Measurements from ENCODE around the gene IHH.

The IHH gene

DNA sequence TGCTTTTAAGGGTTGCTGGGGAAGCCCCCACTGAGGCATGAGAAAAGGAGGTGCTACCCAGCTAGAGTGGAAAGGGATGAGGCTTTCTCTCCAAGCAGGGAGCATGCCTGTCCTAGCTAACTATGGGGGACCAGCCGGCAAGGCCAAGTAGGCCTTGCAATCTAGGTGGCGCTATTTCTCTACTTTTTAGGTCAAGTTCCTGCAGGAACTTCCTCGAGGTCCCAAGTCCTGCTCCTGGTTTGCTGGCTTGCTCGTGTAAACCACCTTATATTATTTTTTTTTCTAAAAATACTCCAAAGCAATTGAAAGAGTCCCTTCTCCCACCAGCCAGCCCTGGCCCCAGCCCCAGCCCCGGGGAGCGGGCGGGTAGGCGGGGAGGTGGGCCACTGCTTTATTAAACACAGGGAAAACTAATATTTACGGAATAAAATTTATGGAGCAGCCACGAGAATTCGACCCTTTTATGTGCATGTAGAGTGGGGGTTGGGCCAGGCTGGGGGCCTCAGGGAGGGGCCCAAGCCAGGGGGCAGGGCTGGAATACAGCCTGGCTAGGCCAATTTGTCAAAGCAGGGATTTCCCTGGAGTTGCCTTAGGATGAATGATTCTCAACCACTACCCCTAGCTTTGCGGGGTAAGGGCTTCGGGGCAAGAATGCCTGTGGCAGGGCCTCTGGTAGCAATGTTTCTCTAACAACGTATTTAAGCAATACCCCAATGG lies 12.8 kb upstream of the IHH start:
- DNase-seq, result peak; percentile 7

DNA sequence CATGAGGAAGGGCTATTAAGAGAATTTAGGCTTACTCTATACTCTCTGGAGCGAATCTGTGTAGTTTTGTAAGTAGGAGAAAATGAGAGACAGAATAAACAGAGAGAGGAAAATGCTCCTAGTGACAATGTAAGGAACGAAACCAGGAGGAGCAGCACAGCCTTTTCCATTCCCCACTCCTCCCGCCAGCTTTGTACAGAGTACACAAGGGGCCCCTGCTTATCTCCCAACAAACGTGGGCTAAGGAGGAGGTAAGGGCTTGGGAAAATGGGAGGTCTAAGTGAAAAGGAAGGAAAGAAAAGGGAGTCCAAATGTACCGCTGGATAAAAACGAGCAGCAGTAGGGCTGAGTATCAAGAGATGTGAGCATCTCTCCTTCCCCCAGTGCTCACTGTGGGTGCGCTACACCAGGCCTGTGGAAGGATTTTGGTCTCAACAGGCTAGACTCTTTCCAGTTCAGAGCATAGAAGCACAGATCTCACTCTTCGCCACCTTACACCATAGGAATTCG lies 12.1 kb upstream of the IHH start:
- DNase-seq, result no peak

DNA sequence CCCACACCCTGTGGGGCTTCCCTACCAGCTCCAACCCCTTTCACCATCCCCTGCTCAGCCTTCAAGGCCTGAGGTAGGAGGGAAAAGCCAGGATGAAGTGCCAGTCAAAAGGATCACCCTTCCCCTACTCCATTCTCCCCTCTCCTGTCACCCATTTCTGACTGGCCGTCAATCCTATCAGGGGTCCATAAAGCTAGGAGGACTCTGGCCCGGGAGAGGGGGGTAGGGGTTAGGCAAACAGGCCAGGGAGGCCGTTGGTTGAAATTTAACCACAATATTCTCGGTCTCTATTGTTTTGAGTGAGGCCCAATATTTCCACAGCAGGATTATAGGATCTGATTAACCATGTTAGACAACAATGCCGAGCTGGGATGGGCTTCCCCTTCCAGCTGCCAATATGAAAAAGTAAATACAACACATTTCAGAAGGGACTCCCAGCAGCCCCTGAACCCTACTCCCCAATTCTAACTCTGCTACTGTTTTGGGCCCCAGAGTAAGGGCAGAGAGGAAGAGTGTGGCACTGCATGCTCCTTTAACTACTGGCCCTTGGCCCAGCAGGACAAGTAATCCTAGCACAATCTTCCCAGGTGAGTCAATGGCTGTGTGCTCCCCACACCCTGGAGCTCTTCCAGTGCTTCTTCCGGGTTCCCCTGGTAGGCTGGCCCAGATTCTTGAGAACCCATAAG lies 10.6 kb upstream of the IHH start:
- no peak for DNase-seq

DNA sequence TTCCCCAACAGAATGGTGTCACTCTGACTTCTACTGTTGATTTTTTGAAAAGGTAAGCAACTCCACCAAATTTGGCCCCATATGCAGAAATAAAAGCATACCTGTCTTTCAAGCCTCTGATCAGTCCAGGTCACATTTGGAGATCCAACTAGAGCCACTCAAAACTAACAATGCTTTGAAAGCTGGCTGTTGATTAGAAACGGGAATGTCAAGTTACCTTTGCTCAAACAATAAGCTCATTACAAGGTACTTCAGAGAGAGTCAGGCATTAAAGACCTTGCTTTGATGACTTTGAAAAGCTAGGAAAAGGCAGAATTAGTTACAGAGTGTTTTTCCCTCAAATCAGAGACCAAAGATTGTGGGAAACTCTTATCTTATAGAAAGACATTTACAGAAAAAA lies 4.8 kb upstream of the IHH start:
- peak; percentile 6 for DNase-seq

DNA sequence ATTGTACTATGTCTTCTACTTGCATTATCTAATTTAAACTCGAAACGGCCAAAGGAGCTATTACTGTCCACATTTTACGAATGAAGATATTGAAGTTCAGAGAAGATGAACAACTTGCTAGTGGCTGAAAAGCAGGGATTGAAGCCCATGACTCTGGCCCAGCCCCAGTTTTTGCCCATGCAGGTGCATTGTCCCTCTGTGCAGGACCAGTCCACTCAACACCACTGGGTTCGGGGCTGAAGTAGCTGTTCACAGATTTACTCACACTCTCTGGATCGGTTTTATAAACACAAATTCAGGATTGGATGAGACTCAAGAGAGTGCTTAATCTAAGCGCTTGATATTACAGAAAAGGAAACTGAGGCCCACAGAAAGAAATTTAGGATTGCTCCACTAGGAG lies 1.4 kb upstream of the IHH start:
- no peak for DNase-seq

DNA sequence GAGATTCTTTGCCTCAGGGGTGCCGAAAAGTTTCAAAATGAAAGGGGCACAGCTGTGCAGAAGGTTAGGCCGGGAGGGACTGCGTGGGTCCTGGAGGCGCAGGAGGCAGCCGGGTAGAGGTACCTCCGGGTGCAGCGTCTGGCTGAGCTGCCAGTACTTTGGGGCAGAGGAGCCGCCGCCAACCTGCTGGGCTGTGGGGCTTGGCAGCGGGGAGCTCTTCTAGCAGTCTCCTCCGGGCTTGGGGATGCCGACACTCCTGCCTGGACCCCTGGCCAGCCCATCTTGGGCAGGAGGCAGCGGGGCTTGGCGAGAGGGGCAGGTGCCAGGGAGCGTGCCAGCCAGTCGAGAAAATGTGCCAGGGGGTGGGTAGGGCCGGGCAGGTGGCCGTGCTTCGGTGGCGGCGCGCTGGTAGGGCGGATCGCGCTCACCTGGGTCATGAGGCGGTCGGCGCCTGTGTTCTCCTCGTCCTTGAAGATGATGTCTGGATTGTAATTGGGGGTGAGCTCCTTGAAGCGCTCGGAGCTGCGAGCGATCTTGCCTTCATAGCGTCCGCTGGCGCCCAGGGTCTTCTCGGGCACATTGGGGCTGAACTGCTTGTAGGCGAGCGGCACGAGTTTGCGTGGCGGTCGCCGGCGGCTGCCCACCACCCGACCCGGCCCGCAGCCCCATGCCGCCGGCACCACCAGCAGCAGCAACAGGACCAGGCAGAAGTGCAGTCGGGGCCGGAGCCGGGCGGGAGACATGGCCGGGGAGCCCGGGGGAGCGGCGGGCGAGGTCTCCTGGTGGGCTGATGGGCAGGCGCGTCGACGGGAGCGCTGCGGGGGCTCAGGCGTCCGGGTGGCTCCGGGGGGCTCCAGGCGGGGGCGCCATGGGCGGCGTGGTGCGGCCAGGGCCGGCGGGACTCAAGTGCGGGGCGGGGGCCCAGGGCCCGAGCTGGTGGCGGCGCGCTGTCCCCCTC lies 717 bp downstream of the IHH start:
- DNase-seq, result peak; percentile 27

DNA sequence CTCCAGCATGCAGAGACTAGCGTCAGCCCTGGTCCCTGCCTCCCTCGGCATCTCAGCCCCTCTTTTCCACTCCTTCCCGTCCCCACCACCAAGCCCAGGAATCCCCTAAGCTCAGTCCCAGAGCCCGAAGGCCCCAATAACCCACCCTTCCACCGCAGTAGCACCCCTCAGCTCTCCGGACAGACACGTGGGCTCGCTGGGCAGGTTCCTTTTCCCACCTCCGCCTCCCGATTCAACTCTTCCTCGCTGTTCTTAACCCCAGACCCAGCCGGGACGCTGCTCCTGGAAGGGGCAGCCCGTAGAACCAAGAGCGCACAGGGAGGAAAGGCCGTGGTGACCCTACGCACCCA lies 1.4 kb downstream of the IHH start:
- no peak for DNase-seq

DNA sequence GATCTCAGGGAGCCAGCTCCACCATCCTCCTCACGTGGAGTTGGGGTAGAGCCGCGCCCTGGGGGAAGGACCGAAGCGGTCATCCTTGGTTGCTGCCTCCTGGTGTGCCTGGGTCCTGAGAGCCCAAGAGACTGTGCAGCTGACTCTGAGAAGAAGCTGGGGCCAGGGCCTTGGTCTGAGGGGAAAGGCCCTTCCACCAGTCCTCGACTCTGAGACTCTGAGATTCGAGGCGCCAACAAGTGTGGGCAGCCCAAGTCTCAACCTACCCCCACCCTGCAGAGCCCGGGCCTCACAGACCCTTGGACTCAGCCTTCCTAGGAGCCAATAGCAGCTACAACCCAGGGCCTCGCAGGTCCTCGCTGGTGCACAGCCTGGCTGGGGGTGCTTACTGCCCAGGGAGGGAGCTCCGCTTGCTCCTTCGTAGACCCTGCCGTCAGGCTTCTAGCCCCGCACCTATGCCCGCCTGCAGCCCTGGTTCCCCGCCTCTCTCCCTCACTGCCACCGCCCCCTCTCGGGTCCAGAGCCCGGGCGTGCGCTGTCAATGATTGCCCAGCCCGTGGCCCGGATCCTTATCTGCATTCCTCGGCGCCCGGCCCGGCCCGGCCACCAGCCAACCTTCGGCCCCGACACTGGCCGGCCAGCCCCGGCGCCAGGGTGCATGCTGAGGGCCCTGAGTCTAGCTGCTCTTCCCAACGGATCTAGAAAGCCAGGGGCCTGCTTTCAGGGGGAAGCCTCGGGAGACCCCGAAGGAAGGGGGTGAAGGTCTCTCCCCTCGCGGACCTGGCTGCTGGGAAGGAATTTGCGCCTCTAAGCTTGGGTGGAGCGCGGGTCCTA lies 2.0 kb downstream of the IHH start:
- DNase-seq, result no peak

DNA sequence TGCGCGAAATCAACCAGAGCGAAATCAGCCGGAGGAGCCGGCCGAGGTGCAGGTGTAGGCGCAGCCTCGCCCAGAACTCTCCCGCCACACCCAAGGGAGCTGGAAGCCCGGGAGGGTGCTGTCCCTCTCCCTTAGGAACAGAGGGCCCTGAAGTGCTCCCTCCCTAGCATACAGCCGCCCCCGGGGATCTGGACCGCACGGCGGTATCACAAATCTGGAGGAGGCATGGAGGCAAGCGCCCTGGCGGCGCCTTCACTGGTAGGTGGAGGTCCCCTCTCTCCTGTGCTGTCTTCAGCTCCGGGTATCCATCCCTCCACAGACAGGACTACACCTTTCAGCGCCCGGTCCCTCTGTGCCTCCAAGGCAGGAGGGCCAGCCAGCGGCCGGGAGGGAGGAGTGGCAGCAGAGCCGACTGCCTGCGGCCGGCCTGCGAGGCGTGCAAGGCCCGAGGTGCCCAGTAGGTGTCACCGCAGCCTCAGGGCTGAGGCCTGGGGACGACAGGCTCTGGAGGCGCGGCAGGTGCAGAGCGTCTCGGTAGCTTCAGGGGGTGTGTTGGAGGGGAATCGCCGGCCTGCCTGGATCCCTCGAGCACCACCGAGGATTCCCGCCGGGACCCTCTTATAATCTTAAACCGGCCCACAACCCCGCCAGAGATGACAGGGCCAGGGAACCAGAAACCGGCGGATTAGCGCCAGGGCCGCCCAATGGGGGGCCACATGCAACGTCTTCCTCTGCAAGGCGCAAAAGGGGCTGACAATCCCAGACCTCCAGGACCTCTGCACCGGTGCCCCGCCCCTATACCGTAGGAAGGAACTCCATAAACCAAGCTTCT lies 2.8 kb downstream of the IHH start:
- DNase-seq, result peak; percentile 73

DNA sequence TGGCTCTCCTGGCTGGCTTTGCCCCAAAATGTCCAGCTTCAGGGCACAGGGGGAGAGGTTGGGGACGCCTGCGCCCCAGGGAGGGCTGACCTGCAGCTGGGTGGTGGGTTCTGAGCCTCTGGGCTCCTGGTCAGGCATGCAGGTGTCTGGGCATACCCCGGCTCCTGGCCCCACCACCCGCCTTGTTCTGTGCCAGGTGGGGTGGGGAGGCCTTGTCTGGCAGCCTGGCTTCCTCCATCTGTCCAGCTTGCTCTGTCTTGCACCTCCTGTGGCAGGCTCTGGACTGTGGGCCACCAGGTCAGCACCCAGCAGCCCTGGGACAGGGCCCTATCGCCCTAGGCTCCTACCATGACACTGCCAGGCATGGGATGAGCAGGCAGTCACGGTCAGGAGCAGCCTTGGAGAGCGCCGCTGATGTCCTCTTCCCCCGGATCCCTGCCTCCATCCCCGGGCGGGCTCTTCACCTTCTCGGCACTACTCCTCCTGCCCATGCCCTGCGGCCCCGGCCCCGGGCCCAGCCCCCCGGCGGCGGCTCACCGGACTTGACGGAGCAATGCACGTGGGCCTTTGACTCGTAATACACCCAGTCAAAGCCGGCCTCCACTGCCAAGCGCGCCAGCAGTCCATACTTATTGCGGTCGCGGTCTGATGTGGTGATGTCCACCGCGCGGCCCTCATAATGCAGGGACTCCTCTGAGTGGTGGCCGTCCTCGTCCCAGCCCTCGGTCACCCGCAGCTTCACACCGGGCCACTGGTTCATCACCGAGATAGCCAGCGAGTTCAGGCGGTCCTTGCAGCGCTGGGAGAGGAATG lies 3.6 kb downstream of the IHH start:
- DNase-seq, result peak; percentile 31

DNA sequence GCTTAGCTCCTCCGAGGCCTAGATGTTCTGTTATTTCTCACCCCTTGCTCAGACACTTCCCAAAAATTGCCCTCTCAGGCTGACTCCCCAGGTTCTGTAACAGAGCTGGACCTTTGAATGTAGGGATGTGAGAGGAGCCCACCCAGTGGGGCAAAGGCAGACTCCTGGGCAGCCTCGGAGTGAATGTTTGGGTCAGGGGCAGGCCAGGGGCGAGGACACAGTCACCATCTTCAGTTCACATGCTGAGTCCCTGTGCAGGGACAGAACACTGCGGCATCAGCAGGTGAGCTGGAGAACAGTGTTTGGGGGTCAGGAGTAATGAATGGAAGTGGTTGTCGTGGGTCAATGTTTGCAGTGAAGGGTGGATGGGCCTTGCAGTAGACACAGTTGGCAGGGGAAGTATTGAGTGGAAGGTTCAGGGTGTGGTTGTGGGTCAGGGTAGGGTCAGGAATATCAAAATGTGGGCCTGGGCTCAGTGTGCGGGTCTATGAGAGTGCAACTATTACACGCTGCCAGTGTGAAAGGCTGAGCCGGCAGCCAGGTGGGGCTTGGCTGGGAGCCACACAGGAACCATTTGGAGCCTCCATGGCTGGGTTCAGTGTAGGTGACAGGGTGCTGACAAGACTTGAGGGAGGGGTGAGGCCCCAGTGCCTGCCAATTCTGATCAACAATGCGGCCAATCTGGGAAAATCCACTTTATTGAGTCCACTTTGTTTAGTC lies 4.4 kb downstream of the IHH start:
- DNase-seq, result no peak

DNA sequence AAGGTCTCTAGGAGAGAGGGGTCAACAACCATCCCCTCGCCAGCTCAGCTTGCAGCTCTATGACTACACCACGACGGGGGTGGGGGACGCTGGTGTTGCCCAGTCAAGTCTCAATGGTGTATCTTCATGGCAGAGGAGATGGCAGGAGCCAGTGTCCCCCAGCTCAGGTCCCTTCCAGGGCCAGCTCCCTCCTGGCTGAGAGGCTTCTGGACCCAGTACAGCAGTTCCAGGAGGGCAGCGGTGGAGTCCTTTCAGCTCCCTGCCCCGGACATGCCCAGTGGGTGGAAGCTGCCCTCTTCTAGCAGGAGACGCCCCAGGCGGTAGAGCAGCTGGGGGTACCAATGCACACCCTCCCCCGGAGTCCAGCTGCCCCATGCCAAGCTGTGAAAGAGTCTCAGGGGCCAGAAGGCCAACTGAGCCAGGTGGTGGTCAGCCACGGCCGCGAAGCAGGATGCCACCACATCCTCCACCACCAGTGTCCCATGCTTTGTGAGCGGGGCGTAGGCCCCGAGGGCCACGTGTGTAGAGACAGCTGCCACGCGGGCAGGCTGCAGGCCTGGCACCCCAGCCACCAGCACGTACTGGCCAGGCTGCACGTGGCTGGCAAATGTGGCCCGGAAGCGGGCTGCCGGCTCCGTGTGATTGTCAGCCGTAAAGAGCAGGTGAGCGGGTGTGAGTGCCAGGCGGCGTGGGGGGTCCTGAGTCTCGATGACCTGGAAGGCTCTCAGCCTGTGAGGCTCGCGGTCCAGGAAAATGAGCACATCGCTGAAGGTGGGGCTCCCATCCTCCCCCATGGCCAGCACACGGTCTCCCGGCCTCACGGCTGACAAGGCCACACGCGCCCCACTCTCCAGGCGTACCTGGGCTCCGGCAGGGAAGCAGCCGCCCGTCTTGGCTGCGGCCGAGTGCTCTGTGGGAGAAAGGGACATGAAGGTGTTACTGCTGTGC lies 5.5 kb downstream of the IHH start:
- no peak for DNase-seq

DNA sequence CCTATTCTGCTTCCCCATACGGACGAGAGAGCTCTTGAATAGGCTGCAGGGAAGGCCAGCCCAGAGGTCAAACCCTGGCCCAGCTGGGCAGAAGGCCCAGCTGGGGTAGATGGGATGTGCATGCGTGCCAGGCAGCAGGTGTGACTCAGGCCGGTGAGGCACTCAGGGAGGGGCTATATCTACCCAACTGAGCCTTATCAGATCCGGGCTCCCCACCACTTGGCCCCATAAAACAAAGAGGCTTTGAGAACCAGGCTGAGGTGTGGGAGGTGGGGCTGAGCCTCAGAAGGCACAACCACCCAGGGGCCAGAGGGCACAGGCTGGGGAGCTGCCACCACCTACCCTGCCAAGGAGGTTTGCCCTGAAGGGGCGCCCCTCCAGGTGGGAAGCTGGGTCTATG lies 11.4 kb downstream of the IHH start:
- DNase-seq, result no peak

DNA sequence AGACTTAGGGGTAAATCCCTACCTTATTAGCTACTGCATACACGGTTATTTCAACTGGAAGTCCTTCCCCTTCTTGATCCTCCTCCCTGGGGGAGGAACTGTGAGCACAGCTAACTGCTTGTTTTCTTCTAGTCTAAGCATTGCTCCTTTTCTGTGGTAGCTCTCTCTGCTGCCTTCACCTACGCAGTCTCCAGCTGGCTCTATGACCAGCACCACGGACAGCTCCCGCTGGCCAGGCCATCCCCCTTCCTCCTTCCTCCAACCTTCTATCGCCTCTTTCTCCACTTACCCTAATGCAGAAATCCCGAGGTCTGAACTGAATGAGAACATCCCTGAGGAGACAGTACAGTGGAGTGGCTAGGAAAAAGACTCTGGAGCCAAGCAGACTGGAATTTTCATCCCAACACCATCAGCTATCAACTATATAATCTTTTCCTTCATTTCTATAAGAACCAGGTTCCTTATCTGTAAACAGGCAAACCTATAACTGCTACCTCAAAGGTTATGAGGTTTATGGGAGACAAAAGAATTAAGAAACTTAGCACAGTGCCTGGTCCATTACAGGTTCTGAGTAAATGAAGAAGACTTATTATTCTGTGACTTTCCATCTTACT lies 14.7 kb downstream of the IHH start:
- no peak for DNase-seq

DNA sequence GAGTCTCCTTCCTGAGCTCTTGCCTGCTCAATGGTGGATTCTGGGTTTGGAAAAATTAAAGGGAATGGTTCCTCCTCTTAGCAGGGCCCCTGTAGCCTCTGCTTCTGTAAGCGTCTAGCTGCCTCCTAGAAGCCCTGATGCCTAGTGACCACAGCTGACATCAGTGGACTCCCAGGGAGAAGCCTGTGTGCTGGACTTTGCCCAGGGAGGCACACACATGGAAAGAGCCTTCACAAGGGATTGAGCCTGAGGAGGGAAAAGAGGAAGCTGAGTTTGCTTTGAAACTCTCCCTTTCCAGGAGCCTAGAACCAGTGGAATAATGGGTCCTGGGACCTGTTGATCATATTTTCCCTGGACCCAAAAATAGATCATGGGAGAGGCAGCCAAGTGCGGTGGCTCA lies 18.0 kb downstream of the IHH start:
- DNase-seq, result no peak

DNA sequence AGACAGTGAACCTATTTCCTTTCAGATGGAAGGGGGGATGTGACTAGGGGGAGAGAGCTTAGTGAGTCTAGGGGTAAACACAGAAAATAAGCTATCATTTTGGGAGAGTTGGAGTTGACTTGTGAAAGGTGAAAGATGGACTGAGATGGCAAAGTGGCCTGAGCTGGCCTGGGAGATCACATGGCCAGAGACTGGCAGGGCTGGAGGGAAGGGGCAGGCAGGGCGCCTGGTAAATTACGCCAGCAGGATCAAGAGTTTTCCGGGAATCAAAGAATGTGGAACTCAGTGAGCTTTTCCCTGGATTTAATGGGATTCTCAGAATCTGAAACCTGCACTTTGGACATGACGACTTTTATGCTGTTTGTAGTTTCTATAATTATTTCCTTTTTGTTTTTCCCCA lies 18.6 kb downstream of the IHH start:
- DNase-seq, result no peak

DNA sequence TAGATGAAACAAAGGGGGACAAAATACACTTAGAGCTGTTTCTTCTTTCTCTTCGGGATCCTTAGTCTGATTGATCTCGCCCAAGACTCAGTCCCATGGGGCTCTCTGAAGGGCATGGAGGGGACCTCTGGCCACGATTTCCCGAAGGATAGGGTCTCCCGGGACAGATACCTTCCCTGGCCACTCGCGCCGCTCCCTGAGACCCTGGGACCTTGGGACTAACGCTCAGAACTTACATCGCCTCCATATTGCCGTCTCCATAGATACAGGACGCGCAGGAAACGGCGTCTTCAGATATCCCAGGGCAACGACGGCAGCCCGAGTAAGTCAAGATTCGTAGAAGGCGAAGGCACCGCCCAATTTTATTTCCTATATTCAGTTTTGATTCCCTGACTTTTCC lies 19.5 kb downstream of the IHH start, which contains the start of gene CFAP65:
Gene CFAP65 (minus strand): TSS at position 265 of the 400 bp plus-strand sequence. CDS start 2,468 bp downstream, outside the sequence.
- DNase-seq, result peak; percentile 30

DNA sequence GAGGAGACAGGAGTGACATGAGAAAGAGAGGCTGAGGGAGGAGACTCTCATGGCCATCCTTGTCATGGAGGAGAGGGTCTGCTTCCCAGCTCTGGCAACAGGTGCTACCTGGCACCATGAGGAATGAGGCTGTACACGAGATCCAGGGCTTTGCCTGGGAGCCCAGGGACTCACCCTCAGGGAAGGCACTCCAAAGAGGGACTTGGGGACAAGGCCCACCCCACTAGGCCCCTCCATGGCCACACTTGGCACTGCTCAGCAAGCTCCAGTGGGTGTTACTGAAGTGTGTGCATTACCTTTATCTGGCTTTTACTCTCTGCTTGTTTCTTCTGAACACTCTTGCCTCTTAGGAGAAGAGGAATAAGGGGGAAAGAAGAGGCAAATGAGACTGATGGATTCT lies 22.1 kb downstream of the IHH start:
- DNase-seq, result no peak

Data from DMS79 treated with DMSO at 0.1 percent for 48 hours (cell line).